ENCODE data around the gene CYTH1. TPM values are rescaled to one million over a fixed set of nuclear protein-coding genes. Genes with fewer than 3 reads are reported as not detected.

Gene CYTH1
- total RNA-seq, 1 experiment from 2014 or later, result 20.0 TPM

DNA sequence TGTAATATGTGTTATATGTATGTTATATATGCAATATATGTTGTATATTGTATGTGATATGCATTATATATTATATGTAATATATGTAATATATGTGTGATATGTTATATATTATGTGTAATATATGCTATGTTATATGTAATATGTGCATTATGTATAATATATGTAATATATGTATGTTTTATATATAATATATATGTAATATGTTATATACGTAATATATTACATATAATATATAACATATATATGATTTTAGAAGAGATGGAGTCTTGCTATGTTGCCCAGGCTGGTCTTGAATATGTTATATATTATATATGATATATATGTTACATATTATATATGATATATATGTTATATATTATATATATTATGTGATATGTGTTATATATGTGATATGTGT, 139.4 kb downstream of the CYTH1 start:
- Mint-ChIP-seq H3K36me3 (no peaks in the 10 kb centered on the region), H3K27ac (no peak overlapping the region), H3K9me3 (no peaks in the 10 kb centered on the region), H3K4me1 (no peaks in the 10 kb centered on the region), H3K27me3 (ENCODE audit: low read depth) (no peaks in the 10 kb centered on the region), H3K4me3 (no peak overlapping the region)
- POLR2A ChIA-PET, result no interaction called here
- DNase-seq (ENCODE audit: low spot score), result no peak
- ATAC-seq, result no peak
- TF ChIP-seq ZNF232 (CRISPR knock-in tag; IDR thresholded peaks at IDR 0.05) (no peak), HMGA2 (CRISPR knock-in tag; IDR thresholded peaks at IDR 0.05) (peak; percentile 32; the same call in 1 of the 2 replicates), ZNF138 (CRISPR knock-in tag; conservative IDR thresholded peaks at IDR 0.05) (no peak)
- CTCF ChIA-PET, result no interaction called here

- Mint-ChIP-seq H3K4me3 (no peak overlapping the region), H3K4me1 (no peaks in the 10 kb centered on the region), H3K9me3 (peaks cover 5% of the 10 kb centered on the region), H3K36me3 (no peaks in the 10 kb centered on the region), H3K27ac (no peak overlapping the region), H3K27me3 (ENCODE audit: low read depth) (no peaks in the 10 kb centered on the region)
- DNase-seq (ENCODE audit: low spot score) (no peak), ATAC-seq (no peak)
- ChIA-PET POLR2A (no interaction called here), CTCF (no interaction called here)
- TF ChIP-seq JAZF1 (CRISPR knock-in tag; IDR thresholded peaks at IDR 0.05) (no peak), NR3C1 (CRISPR knock-in tag; conservative IDR thresholded peaks at IDR 0.05; ENCODE audit: low read depth) (no peak), ARID4B (CRISPR knock-in tag; IDR thresholded peaks at IDR 0.05; ENCODE audit: borderline replicate concordance) (no peak), SP1 (CRISPR knock-in tag; conservative IDR thresholded peaks at IDR 0.05) (no peak), MYBL2 (CRISPR knock-in tag; IDR thresholded peaks at IDR 0.05) (no peak), MAX (CRISPR knock-in tag; IDR thresholded peaks at IDR 0.05) (no peak), E2F1 (CRISPR knock-in tag; IDR thresholded peaks at IDR 0.05) (no peak)
These were observed 140.4 kb downstream of the CYTH1 start for GRCh38 chr17:78641666-78642065.

GRCh38 chr17:78641243-78641642, 140.8 kb downstream of the CYTH1 start:
- CTCF ChIA-PET, result no interaction called here
- TF ChIP-seq ELF4 (CRISPR knock-in tag; IDR thresholded peaks at IDR 0.05; ENCODE audit: low read depth) (no peak), EMX1 (CRISPR knock-in tag; IDR thresholded peaks at IDR 0.05) (no peak), FOXP1 (CRISPR knock-in tag; IDR thresholded peaks at IDR 0.05; ENCODE audit: borderline replicate concordance) (no peak), AR (CRISPR knock-in tag; IDR thresholded peaks at IDR 0.05) (no peak), ZMAT4 (CRISPR knock-in tag; IDR thresholded peaks at IDR 0.05) (no peak)
- TF ChIP-seq, protein P1, sequence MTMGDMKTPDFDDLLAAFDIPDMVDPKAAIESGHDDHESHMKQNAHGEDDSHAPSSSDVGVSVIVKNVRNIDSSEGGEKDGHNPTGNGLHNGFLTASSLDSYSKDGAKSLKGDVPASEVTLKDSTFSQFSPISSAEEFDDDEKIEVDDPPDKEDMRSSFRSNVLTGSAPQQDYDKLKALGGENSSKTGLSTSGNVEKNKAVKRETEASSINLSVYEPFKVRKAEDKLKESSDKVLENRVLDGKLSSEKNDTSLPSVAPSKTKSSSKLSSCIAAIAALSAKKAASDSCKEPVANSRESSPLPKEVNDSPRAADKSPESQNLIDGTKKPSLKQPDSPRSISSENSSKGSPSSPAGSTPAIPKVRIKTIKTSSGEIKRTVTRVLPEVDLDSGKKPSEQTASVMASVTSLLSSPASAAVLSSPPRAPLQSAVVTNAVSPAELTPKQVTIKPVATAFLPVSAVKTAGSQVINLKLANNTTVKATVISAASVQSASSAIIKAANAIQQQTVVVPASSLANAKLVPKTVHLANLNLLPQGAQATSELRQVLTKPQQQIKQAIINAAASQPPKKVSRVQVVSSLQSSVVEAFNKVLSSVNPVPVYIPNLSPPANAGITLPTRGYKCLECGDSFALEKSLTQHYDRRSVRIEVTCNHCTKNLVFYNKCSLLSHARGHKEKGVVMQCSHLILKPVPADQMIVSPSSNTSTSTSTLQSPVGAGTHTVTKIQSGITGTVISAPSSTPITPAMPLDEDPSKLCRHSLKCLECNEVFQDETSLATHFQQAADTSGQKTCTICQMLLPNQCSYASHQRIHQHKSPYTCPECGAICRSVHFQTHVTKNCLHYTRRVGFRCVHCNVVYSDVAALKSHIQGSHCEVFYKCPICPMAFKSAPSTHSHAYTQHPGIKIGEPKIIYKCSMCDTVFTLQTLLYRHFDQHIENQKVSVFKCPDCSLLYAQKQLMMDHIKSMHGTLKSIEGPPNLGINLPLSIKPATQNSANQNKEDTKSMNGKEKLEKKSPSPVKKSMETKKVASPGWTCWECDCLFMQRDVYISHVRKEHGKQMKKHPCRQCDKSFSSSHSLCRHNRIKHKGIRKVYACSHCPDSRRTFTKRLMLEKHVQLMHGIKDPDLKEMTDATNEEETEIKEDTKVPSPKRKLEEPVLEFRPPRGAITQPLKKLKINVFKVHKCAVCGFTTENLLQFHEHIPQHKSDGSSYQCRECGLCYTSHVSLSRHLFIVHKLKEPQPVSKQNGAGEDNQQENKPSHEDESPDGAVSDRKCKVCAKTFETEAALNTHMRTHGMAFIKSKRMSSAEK (CRISPR knock-in tag; IDR thresholded peaks at IDR 0.05; ENCODE audit: borderline replicate concordance), result no peak
- TF ChIP-seq, protein P2, sequence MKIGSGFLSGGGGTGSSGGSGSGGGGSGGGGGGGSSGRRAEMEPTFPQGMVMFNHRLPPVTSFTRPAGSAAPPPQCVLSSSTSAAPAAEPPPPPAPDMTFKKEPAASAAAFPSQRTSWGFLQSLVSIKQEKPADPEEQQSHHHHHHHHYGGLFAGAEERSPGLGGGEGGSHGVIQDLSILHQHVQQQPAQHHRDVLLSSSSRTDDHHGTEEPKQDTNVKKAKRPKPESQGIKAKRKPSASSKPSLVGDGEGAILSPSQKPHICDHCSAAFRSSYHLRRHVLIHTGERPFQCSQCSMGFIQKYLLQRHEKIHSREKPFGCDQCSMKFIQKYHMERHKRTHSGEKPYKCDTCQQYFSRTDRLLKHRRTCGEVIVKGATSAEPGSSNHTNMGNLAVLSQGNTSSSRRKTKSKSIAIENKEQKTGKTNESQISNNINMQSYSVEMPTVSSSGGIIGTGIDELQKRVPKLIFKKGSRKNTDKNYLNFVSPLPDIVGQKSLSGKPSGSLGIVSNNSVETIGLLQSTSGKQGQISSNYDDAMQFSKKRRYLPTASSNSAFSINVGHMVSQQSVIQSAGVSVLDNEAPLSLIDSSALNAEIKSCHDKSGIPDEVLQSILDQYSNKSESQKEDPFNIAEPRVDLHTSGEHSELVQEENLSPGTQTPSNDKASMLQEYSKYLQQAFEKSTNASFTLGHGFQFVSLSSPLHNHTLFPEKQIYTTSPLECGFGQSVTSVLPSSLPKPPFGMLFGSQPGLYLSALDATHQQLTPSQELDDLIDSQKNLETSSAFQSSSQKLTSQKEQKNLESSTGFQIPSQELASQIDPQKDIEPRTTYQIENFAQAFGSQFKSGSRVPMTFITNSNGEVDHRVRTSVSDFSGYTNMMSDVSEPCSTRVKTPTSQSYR (CRISPR knock-in tag; IDR thresholded peaks at IDR 0.05), result no peak

More at GRCh38 chr17:78641243-78641642, 140.8 kb downstream of the CYTH1 start:
- POLR2A ChIA-PET, result no interaction called here
- Mint-ChIP-seq H3K27me3 (ENCODE audit: low read depth) (no peaks in the 10 kb centered on the region), H3K4me1 (no peaks in the 10 kb centered on the region), H3K27ac (no peak overlapping the region), H3K36me3 (no peaks in the 10 kb centered on the region), H3K9me3 (peaks cover 5% of the 10 kb centered on the region), H3K4me3 (no peak overlapping the region)
- ATAC-seq (no peak), DNase-seq (ENCODE audit: low spot score) (no peak)

Measured in WTC11 (cell line).